T-helper 22 cell (primary cell): ENCODE data around the gene EIF2B5.
"Not testable (repeated sequence)": the region's sequence is repeated elsewhere in the genome, so short reads cannot be mapped to it uniquely, and the experiment has no call there.

ENCODE experiments used
- DNase-seq: peaks from one replicate; pipeline ENCODE4 v3.0.0-alpha.2; 2020; ENCODE audit warnings: low read depth

EIF2B5 gene

GRCh38 chr3:184135149-184135910, at the start of gene EIF2B5:
EIF2B5 (plus strand) TSS chr3:184135358; CDS start chr3:184135386, 28 bp downstream.
- peak; percentile 83 for DNase-seq

- DNase-seq = no peak
These were observed 49.7 kb upstream of the EIF2B5 start for GRCh38 chr3:184085389-184085852.

- DNase-seq = no peak
These were observed 43.0 kb upstream of the EIF2B5 start for GRCh38 chr3:184092199-184092598.

GRCh38 chr3:184096811-184097383, 38.3 kb upstream of the EIF2B5 start, which contains the start of gene HTR3E:
HTR3E (plus strand) TSS chr3:184097064; CDS start chr3:184097530, 466 bp downstream.
- no peak for DNase-seq

GRCh38 chr3:184097556-184097955, 37.6 kb upstream of the EIF2B5 start:
- no peak for DNase-seq

GRCh38 chr3:184099806-184100686, 35.1 kb upstream of the EIF2B5 start:
- no peak for DNase-seq

GRCh38 chr3:184110316-184110725, 24.8 kb upstream of the EIF2B5 start:
- DNase-seq = no peak

- no peak for DNase-seq
These were observed 19.1 kb upstream of the EIF2B5 start for GRCh38 chr3:184116017-184116416.

GRCh38 chr3:184117636-184118035, 17.5 kb upstream of the EIF2B5 start:
- no peak for DNase-seq

- DNase-seq = not testable (repeated sequence)
These were observed 14.1 kb upstream of the EIF2B5 start for GRCh38 chr3:184121031-184121430.

- DNase-seq = no peak
These were observed 9.2 kb upstream of the EIF2B5 start for GRCh38 chr3:184126006-184126405.

- no peak for DNase-seq
These were observed 6.1 kb upstream of the EIF2B5 start for GRCh38 chr3:184129012-184129411.

- DNase-seq = no peak
These were observed 2.2 kb upstream of the EIF2B5 start for GRCh38 chr3:184132945-184133344.

GRCh38 chr3:184133840-184134745, 1.1 kb upstream of the EIF2B5 start:
- peak; percentile 17 for DNase-seq

GRCh38 chr3:184134746-184135148, 411 bp upstream of the EIF2B5 start:
- DNase-seq = no peak

- no peak for DNase-seq
These were observed 728 bp downstream of the EIF2B5 start for GRCh38 chr3:184135911-184136260.

GRCh38 chr3:184140436-184140835, 5.3 kb downstream of the EIF2B5 start:
- no peak for DNase-seq

GRCh38 chr3:184142199-184142598, 7.0 kb downstream of the EIF2B5 start:
- no peak for DNase-seq

GRCh38 chr3:184143327-184143726, 8.2 kb downstream of the EIF2B5 start:
- no peak for DNase-seq

GRCh38 chr3:184144505-184144904, 9.3 kb downstream of the EIF2B5 start:
- no peak for DNase-seq

GRCh38 chr3:184145111-184145524, 10.0 kb downstream of the EIF2B5 start:
- no peak for DNase-seq
